NCI-H2029 (cell line): ENCODE measurements around the gene CCDC63.

Experiments used
- DNase-seq: peaks from one replicate; lab custom pipeline; 2025; lab: John Stamatoyannopoulos, UW

Gene CCDC63

DNA sequence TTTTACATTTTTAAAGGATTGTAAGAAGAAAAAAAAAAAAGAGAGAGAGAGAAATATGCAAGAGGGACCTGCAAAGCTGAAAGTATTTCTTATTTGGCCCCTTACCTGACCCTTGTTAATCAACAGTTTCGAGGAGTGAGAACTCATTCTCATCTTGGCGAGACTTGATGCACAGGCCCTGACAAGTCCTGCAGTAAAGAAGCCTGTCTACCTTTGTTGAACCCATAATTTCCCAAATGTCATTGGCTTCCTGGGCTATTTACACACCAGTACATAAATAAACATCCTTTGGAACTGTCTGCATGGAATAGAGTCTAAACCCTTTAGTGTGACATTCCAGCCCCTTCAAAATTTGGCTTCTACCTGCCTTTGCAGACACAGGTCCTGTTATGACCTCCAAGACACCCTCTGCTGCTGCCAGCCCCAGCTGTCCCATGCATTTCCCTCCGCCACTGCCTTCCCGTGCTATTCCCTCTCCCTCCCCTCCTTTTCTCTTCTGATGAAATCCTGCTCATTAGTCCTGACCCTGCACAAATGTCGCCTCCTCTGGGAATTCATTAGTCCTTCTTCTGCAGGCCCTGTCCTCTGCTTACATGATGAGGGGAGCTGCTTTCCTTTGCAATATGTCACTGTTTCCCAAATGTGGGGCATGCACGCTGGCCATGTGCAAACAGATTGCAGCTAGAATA lies 38.5 kb downstream of the CCDC63 start:
- no peak for DNase-seq

GRCh38 chr12:110888256-110888991 lies 41.6 kb downstream of the CCDC63 start:
- no peak for DNase-seq

GRCh38 chr12:110889361-110889760 lies 42.6 kb downstream of the CCDC63 start:
- DNase-seq: no peak

DNA sequence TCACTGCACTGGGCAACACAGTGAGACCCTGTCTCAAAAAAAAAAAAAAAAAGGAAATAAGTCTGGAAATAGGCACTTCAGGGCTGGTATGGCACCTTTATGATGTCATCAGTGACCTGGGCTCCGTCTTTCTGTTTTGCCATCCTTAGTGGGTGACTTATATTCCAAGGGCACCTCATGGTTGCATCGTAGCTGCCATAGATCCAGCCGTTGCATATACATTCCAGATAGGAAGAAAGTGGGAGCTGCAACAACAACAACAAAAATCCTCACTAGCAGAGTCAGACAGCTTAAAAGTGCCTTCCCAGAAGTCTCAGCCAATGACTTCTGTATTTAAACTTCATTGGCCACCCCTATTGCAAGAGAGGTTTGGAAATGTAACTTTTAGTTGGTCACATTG lies 47.2 kb downstream of the CCDC63 start:
- no peak for DNase-seq

DNA sequence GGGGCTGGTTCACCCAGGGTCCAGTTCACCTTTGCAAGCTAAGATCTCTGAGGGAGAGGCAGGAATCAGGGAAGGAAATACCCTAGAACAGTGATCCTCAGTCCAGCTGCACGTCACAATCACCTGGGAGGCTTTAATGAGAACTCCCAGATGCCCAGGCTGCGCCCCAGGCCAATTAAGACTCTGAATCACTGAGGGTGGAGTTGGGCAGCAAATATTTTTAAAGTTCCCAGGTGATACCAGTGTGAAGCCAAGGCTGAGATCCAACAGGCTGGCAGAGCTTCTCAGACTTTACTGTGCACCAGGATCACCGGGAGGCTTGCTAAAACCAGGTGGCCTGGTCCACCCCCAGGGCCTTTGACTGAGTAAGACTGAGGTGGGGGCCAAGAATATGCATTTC lies 49.8 kb downstream of the CCDC63 start:
- DNase-seq: no peak

DNA sequence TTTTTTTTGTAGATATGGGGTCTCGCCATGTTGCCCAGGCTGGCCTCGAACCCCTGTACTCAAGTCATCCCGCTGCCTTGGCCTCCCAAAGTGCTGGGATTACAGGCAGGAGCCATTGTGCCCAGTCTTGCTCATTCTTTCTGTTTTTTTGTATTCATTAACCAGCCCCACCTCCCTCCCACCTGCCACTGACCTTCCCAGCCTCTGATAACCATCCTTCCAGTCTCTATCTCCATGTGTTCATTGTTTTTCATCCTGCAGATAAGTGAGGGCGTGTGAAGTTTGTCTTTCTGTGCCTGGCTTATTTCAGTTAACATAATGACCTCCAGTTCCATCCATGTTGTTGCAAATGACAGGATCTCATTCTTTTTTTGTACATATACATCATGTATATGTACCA lies 54.6 kb downstream of the CCDC63 start:
- DNase-seq: no peak

GRCh38 chr12:110903511-110903910 lies 56.7 kb downstream of the CCDC63 start:
- no peak for DNase-seq

- no peak for DNase-seq
Observed at GRCh38 chr12:110906083-110906482, 59.3 kb downstream of the CCDC63 start.

DNA sequence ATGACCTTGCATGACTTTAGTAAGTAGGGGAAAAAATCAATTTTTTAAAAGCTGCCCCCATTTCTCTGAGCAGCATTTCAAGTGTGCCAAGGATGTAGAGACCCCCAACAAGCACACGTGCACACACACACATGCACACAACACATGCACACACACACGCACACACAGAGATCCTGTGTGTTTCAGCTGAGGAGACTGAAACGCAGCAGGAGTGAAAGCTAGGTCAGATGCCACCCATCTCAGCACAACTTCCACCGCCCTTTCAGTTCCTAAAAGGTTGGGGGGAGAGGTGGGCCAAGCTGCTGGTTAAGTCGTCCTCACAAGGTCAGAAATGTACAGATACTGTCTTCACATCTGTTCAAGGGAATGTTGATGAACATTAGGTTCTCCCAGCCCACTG lies 59.7 kb downstream of the CCDC63 start:
- no peak for DNase-seq

- DNase-seq: no peak
Observed at GRCh38 chr12:110906985-110907384, 60.2 kb downstream of the CCDC63 start.

DNA sequence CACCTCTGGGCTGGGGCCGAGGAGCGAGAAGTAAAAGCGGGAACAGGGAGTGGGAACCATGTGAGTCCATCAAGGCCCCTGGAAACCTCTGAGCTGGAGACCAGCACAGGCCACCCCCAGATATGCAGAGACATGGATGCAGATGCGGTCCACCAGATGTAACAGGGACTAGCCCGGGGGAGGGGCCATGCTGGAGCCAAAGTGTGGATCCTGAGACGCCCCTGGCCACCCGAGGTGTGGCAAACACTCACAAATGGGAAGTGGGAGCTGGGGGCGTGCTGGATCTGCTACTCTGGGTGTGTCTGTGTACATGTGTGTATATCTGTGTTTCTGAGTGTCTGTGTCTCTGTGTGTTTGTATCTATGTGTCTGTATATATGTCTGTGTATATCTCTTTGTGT lies 60.8 kb downstream of the CCDC63 start:
- no peak for DNase-seq

DNA sequence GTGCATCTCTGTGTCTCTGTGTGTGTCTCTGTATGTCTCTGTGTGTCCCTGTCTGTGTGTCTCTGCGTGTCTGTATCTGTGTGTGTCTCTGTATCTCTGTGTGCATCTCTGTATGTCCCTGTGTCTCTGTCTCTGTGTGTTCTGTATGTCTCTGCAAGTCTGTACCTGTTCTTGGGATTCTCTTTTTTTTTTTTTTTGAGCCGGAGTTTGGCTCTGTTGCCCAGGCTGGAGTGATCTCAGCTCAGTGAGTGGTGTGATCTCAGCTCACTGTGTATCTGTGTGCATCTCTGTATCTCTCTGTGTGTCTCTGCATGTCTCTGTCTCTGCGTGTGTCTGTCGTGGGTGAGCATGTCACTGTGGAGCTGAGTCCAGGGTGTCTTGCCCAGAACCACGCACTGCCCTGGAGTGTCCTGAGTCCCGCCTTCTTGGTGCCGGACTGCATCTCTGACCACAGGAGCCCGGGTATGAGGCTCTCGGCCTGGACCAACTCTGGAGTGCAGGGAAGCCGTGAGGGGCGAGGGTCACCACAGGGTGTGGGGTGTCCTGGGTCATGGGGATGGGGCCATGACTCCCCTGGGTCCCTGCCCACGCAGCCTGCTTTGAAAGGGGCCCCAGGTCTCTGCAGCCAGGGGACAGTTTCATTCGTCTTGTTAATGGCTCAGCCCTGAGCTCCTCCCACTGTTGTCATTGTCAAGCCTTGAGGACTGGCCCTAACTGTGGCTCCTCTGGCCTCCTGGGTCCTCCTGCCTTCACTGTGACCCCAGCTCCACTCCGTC lies 61.8 kb downstream of the CCDC63 start:
- DNase-seq: no peak

- no peak for DNase-seq
Observed at GRCh38 chr12:110912263-110912662, 65.5 kb downstream of the CCDC63 start.

DNA sequence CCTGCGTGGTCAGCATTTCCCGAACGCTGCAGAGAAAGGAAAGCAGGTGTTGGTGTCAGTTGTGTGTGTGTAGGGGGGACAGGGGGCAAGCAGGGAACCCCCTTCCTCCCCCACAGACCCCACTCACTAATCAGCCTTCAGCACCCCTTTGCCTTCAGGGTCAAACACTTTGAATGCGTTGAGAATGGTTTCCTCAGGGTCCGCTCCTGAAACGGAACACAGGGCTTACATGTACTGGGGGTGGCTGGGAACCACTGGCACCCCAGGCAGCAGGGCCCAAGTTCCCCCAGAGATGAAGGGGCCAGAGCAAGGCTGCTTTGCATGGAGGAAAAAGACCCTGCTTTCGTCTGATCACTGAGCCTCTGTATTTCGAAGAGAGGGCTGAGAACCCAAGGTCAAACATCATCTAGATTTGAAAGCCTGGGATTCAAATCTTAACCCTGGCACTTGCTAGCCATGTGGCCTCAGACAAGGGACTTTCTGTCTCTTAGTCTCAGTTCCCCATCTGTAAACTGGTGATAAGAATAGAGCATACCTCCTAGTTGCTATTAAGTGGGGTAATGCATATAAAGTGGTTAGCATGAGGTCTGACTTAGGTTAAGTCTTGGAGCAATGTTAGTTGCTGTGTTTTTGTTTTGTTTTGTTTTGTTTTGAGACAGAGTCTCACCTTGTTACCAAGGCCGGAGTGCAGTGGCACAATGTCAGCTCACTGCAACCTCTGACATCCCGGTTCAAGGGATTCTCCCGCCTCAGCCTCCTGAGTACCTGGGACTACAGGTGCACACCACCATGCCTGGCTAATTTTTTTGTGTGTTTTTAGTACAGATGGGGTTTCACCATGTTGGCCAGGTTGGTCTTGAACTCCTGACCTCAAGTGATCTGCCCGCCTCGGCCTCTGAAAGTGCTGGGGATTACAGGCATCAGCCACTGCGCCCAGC lies 66.6 kb downstream of the CCDC63 start:
- no peak for DNase-seq

GRCh38 chr12:110916295-110916875 lies 69.6 kb downstream of the CCDC63 start:
- no peak for DNase-seq

GRCh38 chr12:110917467-110917866 lies 70.7 kb downstream of the CCDC63 start:
- DNase-seq: no peak

GRCh38 chr12:110917961-110918360 lies 71.2 kb downstream of the CCDC63 start:
- no peak for DNase-seq

- no peak for DNase-seq
Observed at GRCh38 chr12:110919720-110920119, 72.9 kb downstream of the CCDC63 start.

GRCh38 chr12:110920324-110920910 lies 73.6 kb downstream of the CCDC63 start, which contains the start of gene MYL2:
Gene MYL2, minus strand, starts transcription at chr12:110920579. Its CDS starts 50 bp downstream, at chr12:110920529.
- DNase-seq: no peak

- no peak for DNase-seq
Observed at GRCh38 chr12:110921262-110921661, 74.5 kb downstream of the CCDC63 start.

DNA sequence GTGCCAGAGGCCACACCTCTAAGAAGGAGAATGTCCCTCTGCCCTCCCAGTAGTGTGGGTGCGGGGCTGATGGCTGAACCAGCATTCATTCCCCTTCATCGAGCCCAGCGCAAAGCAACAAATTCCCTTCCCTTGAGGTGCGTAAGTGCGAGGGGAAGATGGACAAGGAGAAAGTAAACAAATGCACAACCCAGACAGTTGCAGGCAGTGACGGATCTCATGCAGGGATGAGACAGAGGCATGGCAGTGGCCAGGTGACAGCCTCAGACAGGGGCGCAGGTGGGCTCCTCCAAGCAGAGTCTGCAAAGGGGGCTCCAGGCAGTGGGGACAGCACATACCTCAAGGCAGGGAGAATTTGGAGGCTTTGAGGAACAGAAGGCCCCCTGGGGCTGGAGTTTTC lies 75.9 kb downstream of the CCDC63 start:
- DNase-seq: no peak
